ENCODE measurements around the gene GCNT1. TPM values are rescaled to one million over a fixed set of nuclear protein-coding genes. Genes with fewer than 3 reads are reported as not detected.

The GCNT1 gene
- total RNA-seq, 1 donor from 2014 or later = 8.0 TPM

DNA sequence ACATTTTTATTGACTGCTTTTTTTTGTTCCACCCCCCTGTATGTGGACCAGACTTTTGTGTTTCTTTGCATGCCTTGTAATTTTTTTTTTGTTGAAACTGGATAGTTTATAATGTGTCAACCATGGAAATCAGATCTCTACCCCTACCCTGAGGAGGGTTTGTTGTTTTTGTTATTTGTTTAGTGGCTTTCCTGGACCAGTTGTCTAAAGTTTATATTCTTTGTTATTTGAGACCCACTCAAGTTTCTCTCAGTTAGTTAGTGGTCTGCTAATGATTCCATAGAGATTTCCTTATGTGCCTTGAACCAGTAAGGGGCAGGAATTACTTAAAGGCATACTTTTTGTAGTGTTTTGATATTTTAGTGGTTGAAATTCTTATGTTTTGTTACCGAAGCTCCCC lies 41.1 kb downstream of the GCNT1 start:
- no peak for DNase-seq (ENCODE audit: extremely low spot score, unreplicated experiment)
- H3K4me1 Mint-ChIP-seq (ENCODE audit: unreplicated experiment) = peaks cover 17% of the 10 kb centered on the region
- TF ChIP-seq, protein P1, sequence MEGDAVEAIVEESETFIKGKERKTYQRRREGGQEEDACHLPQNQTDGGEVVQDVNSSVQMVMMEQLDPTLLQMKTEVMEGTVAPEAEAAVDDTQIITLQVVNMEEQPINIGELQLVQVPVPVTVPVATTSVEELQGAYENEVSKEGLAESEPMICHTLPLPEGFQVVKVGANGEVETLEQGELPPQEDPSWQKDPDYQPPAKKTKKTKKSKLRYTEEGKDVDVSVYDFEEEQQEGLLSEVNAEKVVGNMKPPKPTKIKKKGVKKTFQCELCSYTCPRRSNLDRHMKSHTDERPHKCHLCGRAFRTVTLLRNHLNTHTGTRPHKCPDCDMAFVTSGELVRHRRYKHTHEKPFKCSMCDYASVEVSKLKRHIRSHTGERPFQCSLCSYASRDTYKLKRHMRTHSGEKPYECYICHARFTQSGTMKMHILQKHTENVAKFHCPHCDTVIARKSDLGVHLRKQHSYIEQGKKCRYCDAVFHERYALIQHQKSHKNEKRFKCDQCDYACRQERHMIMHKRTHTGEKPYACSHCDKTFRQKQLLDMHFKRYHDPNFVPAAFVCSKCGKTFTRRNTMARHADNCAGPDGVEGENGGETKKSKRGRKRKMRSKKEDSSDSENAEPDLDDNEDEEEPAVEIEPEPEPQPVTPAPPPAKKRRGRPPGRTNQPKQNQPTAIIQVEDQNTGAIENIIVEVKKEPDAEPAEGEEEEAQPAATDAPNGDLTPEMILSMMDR (IDR thresholded peaks at IDR 0.05) = no peak
- no peaks in the 10 kb centered on the region for H3K9me3 Mint-ChIP-seq (ENCODE audit: unreplicated experiment)
- H3K27me3 Mint-ChIP-seq (ENCODE audit: unreplicated experiment) = no peaks in the 10 kb centered on the region
- no peak overlapping the region for H3K4me3 Mint-ChIP-seq (ENCODE audit: unreplicated experiment)
- H3K36me3 Mint-ChIP-seq (ENCODE audit: unreplicated experiment) = peaks cover 13% of the 10 kb centered on the region
- no peak overlapping the region for H3K27ac Mint-ChIP-seq (ENCODE audit: unreplicated experiment)

DNA sequence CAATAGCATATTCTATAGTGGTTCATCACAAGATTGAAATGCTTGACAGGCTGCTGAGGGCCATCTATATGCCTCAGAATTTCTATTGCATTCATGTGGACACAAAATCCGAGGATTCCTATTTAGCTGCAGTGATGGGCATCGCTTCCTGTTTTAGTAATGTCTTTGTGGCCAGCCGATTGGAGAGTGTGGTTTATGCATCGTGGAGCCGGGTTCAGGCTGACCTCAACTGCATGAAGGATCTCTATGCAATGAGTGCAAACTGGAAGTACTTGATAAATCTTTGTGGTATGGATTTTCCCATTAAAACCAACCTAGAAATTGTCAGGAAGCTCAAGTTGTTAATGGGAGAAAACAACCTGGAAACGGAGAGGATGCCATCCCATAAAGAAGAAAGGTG lies 43.8 kb downstream of the GCNT1 start:
- TF ChIP-seq, protein P1 (IDR thresholded peaks at IDR 0.05) = no peak
- peaks cover 13% of the 10 kb centered on the region for H3K4me1 Mint-ChIP-seq (ENCODE audit: unreplicated experiment)
- no peaks in the 10 kb centered on the region for H3K9me3 Mint-ChIP-seq (ENCODE audit: unreplicated experiment)
- no peaks in the 10 kb centered on the region for H3K27me3 Mint-ChIP-seq (ENCODE audit: unreplicated experiment)
- H3K27ac Mint-ChIP-seq (ENCODE audit: unreplicated experiment) = no peak overlapping the region
- DNase-seq (ENCODE audit: extremely low spot score, unreplicated experiment) = no peak
- no peak overlapping the region for H3K4me3 Mint-ChIP-seq (ENCODE audit: unreplicated experiment)
- H3K36me3 Mint-ChIP-seq (ENCODE audit: unreplicated experiment) = peaks cover 13% of the 10 kb centered on the region

DNA sequence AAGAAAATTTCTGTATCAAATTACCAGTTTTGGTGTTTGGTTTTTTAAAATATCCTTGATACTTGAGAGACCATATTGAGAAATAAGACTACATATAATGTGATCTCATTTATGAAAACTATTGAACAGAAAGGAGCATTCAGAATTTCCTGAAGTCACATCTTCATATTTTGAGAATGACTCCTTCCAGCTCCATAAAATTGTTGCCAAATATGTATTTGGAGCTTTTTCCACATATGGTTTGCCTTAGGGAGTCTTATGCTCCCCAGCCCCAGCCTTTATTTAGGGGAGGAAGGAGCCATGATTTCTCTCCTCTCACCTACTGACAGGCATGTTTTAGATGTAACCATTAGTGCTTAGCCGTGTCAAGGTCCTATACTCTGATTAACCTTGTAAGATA lies 51.1 kb downstream of the GCNT1 start:
- DNase-seq (ENCODE audit: extremely low spot score, unreplicated experiment) = no peak
- H3K4me1 Mint-ChIP-seq (ENCODE audit: unreplicated experiment) = peaks cover 12% of the 10 kb centered on the region
- H3K27me3 Mint-ChIP-seq (ENCODE audit: unreplicated experiment) = no peaks in the 10 kb centered on the region

DNA sequence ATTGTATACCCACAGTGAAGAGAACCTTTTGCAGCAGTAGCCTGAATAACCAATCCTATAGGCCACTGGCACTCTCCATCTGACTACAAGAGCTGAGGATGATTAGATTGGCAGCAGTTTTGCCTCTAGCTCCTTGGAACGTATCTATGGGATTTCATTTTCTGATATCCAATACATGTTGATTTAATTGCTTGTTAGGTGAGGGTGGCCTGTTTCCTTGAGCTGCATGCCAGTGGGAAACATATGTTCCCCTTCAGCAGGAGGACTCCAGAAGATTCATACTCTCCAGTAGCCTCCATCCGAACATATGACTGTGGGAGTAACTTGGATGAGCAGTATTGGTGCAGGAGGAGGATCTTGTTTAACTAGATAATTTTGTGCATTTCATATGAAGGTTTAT lies 51.5 kb downstream of the GCNT1 start:
- DNase-seq (ENCODE audit: extremely low spot score, unreplicated experiment) = no peak
- H3K4me3 Mint-ChIP-seq (ENCODE audit: unreplicated experiment) = no peak overlapping the region
- TF ChIP-seq, protein P1 (IDR thresholded peaks at IDR 0.05) = no peak
- H3K27me3 Mint-ChIP-seq (ENCODE audit: unreplicated experiment) = no peaks in the 10 kb centered on the region
- H3K27ac Mint-ChIP-seq (ENCODE audit: unreplicated experiment) = no peak overlapping the region
- H3K36me3 Mint-ChIP-seq (ENCODE audit: unreplicated experiment) = no peaks in the 10 kb centered on the region
- peaks cover 12% of the 10 kb centered on the region for H3K4me1 Mint-ChIP-seq (ENCODE audit: unreplicated experiment)
- peaks cover 7% of the 10 kb centered on the region for H3K9me3 Mint-ChIP-seq (ENCODE audit: unreplicated experiment)

More for the DNA sequence above, 51.1 kb downstream of the GCNT1 start:
- Mint-ChIP-seq H3K9me3 (ENCODE audit: unreplicated experiment) (peaks cover 7% of the 10 kb centered on the region), H3K4me3 (ENCODE audit: unreplicated experiment) (no peak overlapping the region), H3K36me3 (ENCODE audit: unreplicated experiment) (no peaks in the 10 kb centered on the region), H3K27ac (ENCODE audit: unreplicated experiment) (no peak overlapping the region)
- TF ChIP-seq, protein P1 (IDR thresholded peaks at IDR 0.05) = no peak

DNA sequence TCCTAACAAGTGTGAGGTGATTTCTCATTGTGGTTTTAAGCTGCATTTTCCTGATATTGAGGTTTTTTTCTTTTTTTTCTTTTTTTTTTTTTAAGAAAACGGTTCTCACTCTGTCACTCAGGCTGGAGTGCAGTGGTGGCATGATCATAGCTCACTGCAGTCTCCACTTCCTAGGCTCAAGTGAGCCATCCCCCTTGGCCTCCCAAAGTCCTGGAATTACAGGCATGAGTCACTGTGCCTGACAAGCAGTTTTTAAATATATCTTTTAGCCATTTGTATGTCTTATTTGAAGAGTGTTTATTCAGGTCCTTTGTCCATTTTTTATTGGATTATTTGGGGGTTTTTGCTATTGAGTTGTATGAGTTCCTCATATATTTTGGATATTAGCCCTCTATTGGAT lies 53.8 kb downstream of the GCNT1 start:
- TF ChIP-seq, protein P1 (IDR thresholded peaks at IDR 0.05) = no peak
- Mint-ChIP-seq H3K4me1 (ENCODE audit: unreplicated experiment) (peaks cover 12% of the 10 kb centered on the region), H3K27ac (ENCODE audit: unreplicated experiment) (peak overlapping the region; percentile 16), H3K4me3 (ENCODE audit: unreplicated experiment) (no peak overlapping the region), H3K27me3 (ENCODE audit: unreplicated experiment) (no peaks in the 10 kb centered on the region), H3K36me3 (ENCODE audit: unreplicated experiment) (peaks cover 3% of the 10 kb centered on the region), H3K9me3 (ENCODE audit: unreplicated experiment) (peaks cover 7% of the 10 kb centered on the region)
- no peak for DNase-seq (ENCODE audit: extremely low spot score, unreplicated experiment)

All from osteocyte (in vitro differentiated cells).